Measurements from ENCODE around the gene ZFPL1. TPM values are rescaled to one million over a fixed set of nuclear protein-coding genes. Genes with fewer than 3 reads are reported as not detected.
A peak's percentile ranks its signal among the peaks of the same experiment; 100 is the strongest.

ZFPL1 gene
- total and polyA plus RNA-seq, 11 donors: 19.6 to 44.4 (median 25.4) TPM

GRCh38 chr11:65119670-65119995, 35.6 kb downstream of the ZFPL1 start:
- DNase-seq: no peak
- intact Hi-C loops (cut with DNase I): loop anchor here (2.0 to 10.0 kb wide), 11 partner anchors 65 to 345 kb away; partner anchors contain the start of genes ARL2 (in 5 of the 10), CDC42BPG (in 2 of the 10), CAPN1 (in 1 of the 10) and DPF2 (in 1 of the 10)
- Histone ChIP-seq H3K27me3 (no peaks in the 10 kb centered on the region), H3K9me3 (no peaks in the 10 kb centered on the region), H3K36me3 (peaks cover 0 to 50% (median 40%) of the 10 kb centered on the region in 9 donors), H3K4me3 (no peak overlapping the region), H3K4me1 (peaks cover 0 to 55% (median 36%) of the 10 kb centered on the region in 12 donors), H3K27ac (peak overlapping the region in 1 of 12 donors; percentile 66)
- no peak for ATAC-seq
- no peak for TF ChIP-seq POLR2A (IDR thresholded peaks at IDR 0.05)
- TF ChIP-seq CTCF (IDR thresholded peaks at IDR 0.05): no peak

- intact Hi-C loops (cut with DNase I): loop anchor here in 4 of 10 donors (2.0 to 10.0 kb wide), 3 partner anchors 36 to 196 kb away; partner anchors contain the start of genes CAPN1 (in 2 of the 4), CDCA5 (in 1 of the 4), PPP2R5B (in 1 of the 4) and ZFPL1 (in 1 of the 4)
- ATAC-seq (no peak), DNase-seq (no peak)
- Histone ChIP-seq H3K27ac (peak overlapping the region in 10 of 12 donors; percentile 76 to 96 (median 89)), H3K4me1 (peaks cover 0 to 48% (median 34%) of the 10 kb centered on the region in 12 donors), H3K4me3 (peak overlapping the region in 11 of 12 donors; percentile 72 to 98 (median 85)), H3K27me3 (no peaks in the 10 kb centered on the region), H3K36me3 (peaks cover 0 to 57% (median 52%) of the 10 kb centered on the region in 9 donors), H3K9me3 (no peaks in the 10 kb centered on the region)
- TF ChIP-seq POLR2A (IDR thresholded peaks at IDR 0.05): no peak
- no peak for TF ChIP-seq CTCF (IDR thresholded peaks at IDR 0.05)
- 57 to 75% (median 60%) methylated on average over 3 of the region's 3 CpGs for WGBS, 4 donors
Measured at GRCh38 chr11:65120831-65121230, 36.8 kb downstream of the ZFPL1 start.

- H3K4me3 ChIP-seq: peak overlapping the region; percentile 70 to 98 (median 84)
- WGBS, 4 donors: 0 to 2% (median 1%) methylated on average over 21 to 22 of the region's 22 CpGs
- peaks cover 0 to 59% (median 55%) of the 10 kb centered on the region in 9 donors for H3K36me3 ChIP-seq
- no peak for TF ChIP-seq CTCF (IDR thresholded peaks at IDR 0.05)
- TF ChIP-seq POLR2A (IDR thresholded peaks at IDR 0.05): no peak
- no peaks in the 10 kb centered on the region for H3K27me3 ChIP-seq
- intact Hi-C loops (cut with DNase I): loop anchor here in 4 of 10 donors (2.0 to 10.0 kb wide), 3 partner anchors 37 to 197 kb away; partner anchors contain the start of genes CAPN1 (in 2 of the 4), CDCA5 (in 1 of the 4), PPP2R5B (in 1 of the 4) and ZFPL1 (in 1 of the 4)
- DNase-seq (peak in 1 of 5 donors; percentile 15), ATAC-seq (no peak)
- peaks cover 0 to 42% (median 28%) of the 10 kb centered on the region in 12 donors for H3K4me1 ChIP-seq
- peak overlapping the region; percentile 11 to 96 (median 87) for H3K27ac ChIP-seq
- no peaks in the 10 kb centered on the region for H3K9me3 ChIP-seq
Measured at GRCh38 chr11:65121447-65121864, 37.4 kb downstream of the ZFPL1 start.

GRCh38 chr11:65121865-65122696, 38.1 kb downstream of the ZFPL1 start, which contains the start of the genes FAU and MRPL49:
FAU (minus strand) TSS chr11:65122134; CDS start chr11:65121813, 321 bp downstream.
MRPL49 (plus strand) TSS chr11:65122321; CDS start chr11:65122347, 26 bp downstream.
- intact Hi-C loops (cut with DNase I): loop anchor here in 4 of 10 donors (1.0 to 10.0 kb wide), 5 partner anchors 25 to 197 kb away; partner anchors contain the start of genes CAPN1 (in 2 of the 4), CDCA5 (in 2 of the 4), ZFPL1 (in 2 of the 4) and PPP2R5B (in 1 of the 4)
- peak; percentile 98 to 99 (median 98) for DNase-seq
- Histone ChIP-seq H3K9me3 (no peaks in the 10 kb centered on the region), H3K4me3 (peak within 1 kb of the TSS; percentile 70 to 98 (median 84)), H3K36me3 (peaks cover 0 to 66% (median 61%) of the 10 kb centered on the region in 9 donors), H3K27ac (peak within 1 kb of the TSS; percentile 13 to 96 (median 87)), H3K4me1 (peaks cover 0 to 36% (median 22%) of the 10 kb centered on the region in 12 donors), H3K27me3 (no peaks in the 10 kb centered on the region)
- TF ChIP-seq CTCF (IDR thresholded peaks at IDR 0.05) (no peak), POLR2A (IDR thresholded peaks at IDR 0.05) (peak; percentile 58 to 93)
- WGBS, 4 donors: 0 to 1% (median 1%) methylated on average over 44 to 64 of the region's 64 CpGs
- peak; percentile 89 to 95 (median 92) for ATAC-seq

All from heart left ventricle (tissue), 16 donors.